Astrocyte (in vitro differentiated cells and primary cell): ENCODE data around the gene HDAC5. TPM values are rescaled to one million over a fixed set of nuclear protein-coding genes. Genes with fewer than 3 reads are reported as not detected.

Experiments
- DNase-seq: peaks from one replicate; pipeline ENCODE4 v3.0.0-alpha.2; 2010; ENCODE audit warnings: low read depth
- FAIRE-seq: peaks from 2 replicates; lab custom pipeline; 2011; peaks lifted over from hg19 to GRCh38; lab: Jason Lieb, UNC
- H2AFZ ChIP-seq: 2 replicates; pipeline ENCODE4 v1.6.0; 2012; ENCODE audit warnings: low read depth, low read length, inconsistent platforms
- H3K27ac ChIP-seq: 2 replicates; pipeline ENCODE4 v1.5.1; 2011; ENCODE audit warnings: low read depth, low read length, inconsistent platforms
- H3K27me3 ChIP-seq: 2 replicates; pipeline ENCODE4 v1.6.0; 2011; ENCODE audit warnings: low read length, inconsistent platforms; ENCODE audit not compliant: insufficient read depth
- H3K36me3 ChIP-seq: 2 replicates; pipeline ENCODE4 v1.5.1; 2011; ENCODE audit warnings: low read length, inconsistent platforms; ENCODE audit not compliant: insufficient read depth
- H3K4me1 ChIP-seq: 2 replicates; pipeline ENCODE4 v1.5.1; 2011; ENCODE audit warnings: low read length, inconsistent platforms; ENCODE audit not compliant: insufficient read depth
- H3K4me2 ChIP-seq: 2 replicates; pipeline ENCODE4 v1.6.0; 2012; ENCODE audit warnings: low read length, inconsistent platforms
- H3K4me3 ChIP-seq: 2 replicates; pipeline ENCODE4 v1.5.1; 2011; ENCODE audit warnings: low read depth, mild to moderate bottlenecking, low read length, inconsistent platforms; ENCODE audit not compliant: insufficient read depth
- H3K79me2 ChIP-seq: 2 replicates; pipeline ENCODE4 v1.6.0; 2012; ENCODE audit warnings: mild to moderate bottlenecking, low read length, inconsistent platforms; ENCODE audit not compliant: insufficient read depth
- H3K9ac ChIP-seq: 2 replicates; pipeline ENCODE4 v1.6.0; 2012; ENCODE audit warnings: mild to moderate bottlenecking, low read length, inconsistent platforms
- H3K9me3 ChIP-seq: 2 replicates; pipeline ENCODE4 v1.5.1; 2012; ENCODE audit warnings: low read depth, mild to moderate bottlenecking, low read length, inconsistent platforms; ENCODE audit not compliant: insufficient read depth
- H4K20me1 ChIP-seq: 2 replicates; pipeline ENCODE4 v1.6.0; 2012; ENCODE audit warnings: low read length, inconsistent platforms; ENCODE audit not compliant: insufficient read depth
- H3K27ac Mint-ChIP-seq: one replicate; pipeline ENCODE4 v1.8.0; 2021; ENCODE audit warnings: mild to moderate bottlenecking, mixed read lengths; ENCODE audit not compliant: unreplicated experiment
- H3K27me3 Mint-ChIP-seq: one replicate; pipeline ENCODE4 v1.8.0; 2021; ENCODE audit warnings: low read depth, mixed read lengths; ENCODE audit not compliant: unreplicated experiment
- H3K36me3 Mint-ChIP-seq: one replicate; pipeline ENCODE4 v1.8.0; 2021; ENCODE audit warnings: low read depth, mixed read lengths; ENCODE audit not compliant: unreplicated experiment
- H3K4me1 Mint-ChIP-seq: one replicate; pipeline ENCODE4 v1.8.0; 2021; ENCODE audit warnings: low read depth, mixed read lengths; ENCODE audit not compliant: unreplicated experiment
- H3K4me3 Mint-ChIP-seq: one replicate; pipeline ENCODE4 v1.8.0; 2021; ENCODE audit warnings: mild to moderate bottlenecking, moderate library complexity, mixed read lengths; ENCODE audit not compliant: unreplicated experiment
- H3K9me3 Mint-ChIP-seq: one replicate; pipeline ENCODE4 v1.8.0; 2021; ENCODE audit warnings: mild to moderate bottlenecking, mixed read lengths; ENCODE audit not compliant: unreplicated experiment
- EZH2 ChIP-seq: IDR thresholded peaks from 2 replicates; pipeline ENCODE4 v1.6.1; 2012; ENCODE audit warnings: mild to moderate bottlenecking, low read length, inconsistent platforms; ENCODE audit not compliant: insufficient read depth
- total RNA-seq: library from RNA; stranded (reverse); gene quantifications from 2 replicates; pipeline ENCODE4 v1.2.1, GENCODE V29; 2021
- TF ChIP-seq, protein P1 (sequence below): IDR thresholded peaks from 2 replicates; pipeline ENCODE4 v1.5.1; 2011; ENCODE audit warnings: low read depth, mild to moderate bottlenecking, inconsistent platforms, low read length, moderate library complexity; ENCODE audit not compliant: insufficient read depth

The HDAC5 gene
- total RNA-seq, 1 donor from 2014 or later = 18.7 TPM

- no peak for FAIRE-seq
- H3K9me3 ChIP-seq = no peaks in the 10 kb centered on the region
- Mint-ChIP-seq H3K4me1 (peaks cover 23% of the 10 kb centered on the region), H3K27ac (peak overlapping the region; percentile 98), H3K27me3 (no peaks in the 10 kb centered on the region), H3K4me3 (no peak overlapping the region), H3K9me3 (no peaks in the 10 kb centered on the region), H3K36me3 (no peaks in the 10 kb centered on the region)
- H3K9ac ChIP-seq = no peak overlapping the region
- no peak for TF ChIP-seq EZH2
- no peaks in the 10 kb centered on the region for H3K27me3 ChIP-seq
- H4K20me1 ChIP-seq = no peaks in the 10 kb centered on the region
- no peak overlapping the region for H3K4me2 ChIP-seq
- H3K4me1 ChIP-seq = peaks cover 27% of the 10 kb centered on the region
- no peaks in the 10 kb centered on the region for H3K36me3 ChIP-seq
- H2AFZ ChIP-seq = no peak overlapping the region
- H3K27ac ChIP-seq = peak overlapping the region; percentile 93
- no peaks in the 10 kb centered on the region for H3K79me2 ChIP-seq
- no peak overlapping the region for H3K4me3 ChIP-seq
- DNase-seq = peak; percentile 58
Measured at GRCh38 chr17:44097110-44097958, 26.1 kb downstream of the HDAC5 start.

GRCh38 chr17:44095647-44096496, 27.6 kb downstream of the HDAC5 start:
- FAIRE-seq (no peak), DNase-seq (peak; percentile 86)
- Histone ChIP-seq H3K9me3 (no peaks in the 10 kb centered on the region), H3K27me3 (no peaks in the 10 kb centered on the region), H3K4me1 (peaks cover 20% of the 10 kb centered on the region), H2AFZ (peak overlapping the region; percentile 38), H3K4me2 (peak overlapping the region; percentile 79), H3K4me3 (peak overlapping the region; percentile 30), H3K9ac (peak overlapping the region; percentile 75), H3K27ac (peak overlapping the region; percentile 93), H4K20me1 (no peaks in the 10 kb centered on the region), H3K79me2 (no peaks in the 10 kb centered on the region), H3K36me3 (peaks cover 2% of the 10 kb centered on the region)
- Mint-ChIP-seq H3K4me1 (peaks cover 23% of the 10 kb centered on the region), H3K27me3 (no peaks in the 10 kb centered on the region), H3K27ac (peak overlapping the region; percentile 98), H3K9me3 (no peaks in the 10 kb centered on the region), H3K4me3 (peak overlapping the region; percentile 74), H3K36me3 (peaks cover 2% of the 10 kb centered on the region)
- TF ChIP-seq EZH2 = no peak
- TF ChIP-seq, protein P1, sequence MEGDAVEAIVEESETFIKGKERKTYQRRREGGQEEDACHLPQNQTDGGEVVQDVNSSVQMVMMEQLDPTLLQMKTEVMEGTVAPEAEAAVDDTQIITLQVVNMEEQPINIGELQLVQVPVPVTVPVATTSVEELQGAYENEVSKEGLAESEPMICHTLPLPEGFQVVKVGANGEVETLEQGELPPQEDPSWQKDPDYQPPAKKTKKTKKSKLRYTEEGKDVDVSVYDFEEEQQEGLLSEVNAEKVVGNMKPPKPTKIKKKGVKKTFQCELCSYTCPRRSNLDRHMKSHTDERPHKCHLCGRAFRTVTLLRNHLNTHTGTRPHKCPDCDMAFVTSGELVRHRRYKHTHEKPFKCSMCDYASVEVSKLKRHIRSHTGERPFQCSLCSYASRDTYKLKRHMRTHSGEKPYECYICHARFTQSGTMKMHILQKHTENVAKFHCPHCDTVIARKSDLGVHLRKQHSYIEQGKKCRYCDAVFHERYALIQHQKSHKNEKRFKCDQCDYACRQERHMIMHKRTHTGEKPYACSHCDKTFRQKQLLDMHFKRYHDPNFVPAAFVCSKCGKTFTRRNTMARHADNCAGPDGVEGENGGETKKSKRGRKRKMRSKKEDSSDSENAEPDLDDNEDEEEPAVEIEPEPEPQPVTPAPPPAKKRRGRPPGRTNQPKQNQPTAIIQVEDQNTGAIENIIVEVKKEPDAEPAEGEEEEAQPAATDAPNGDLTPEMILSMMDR = no peak

DNA sequence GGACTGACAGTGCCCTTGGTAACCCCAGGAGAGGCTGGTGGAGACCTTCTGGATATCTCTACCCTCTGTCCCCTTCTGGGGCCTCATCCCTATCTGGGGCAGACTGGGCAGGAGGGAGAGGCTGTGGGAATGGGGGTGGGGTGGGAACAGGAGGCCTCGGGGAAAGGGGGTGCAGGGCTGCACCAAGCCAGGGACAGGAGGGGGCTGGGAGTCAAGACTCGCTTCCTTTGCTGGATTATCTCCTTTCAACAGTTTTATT, 28.1 kb downstream of the HDAC5 start:
- H3K4me1 ChIP-seq = peaks cover 20% of the 10 kb centered on the region
- TF ChIP-seq EZH2 = no peak
- TF ChIP-seq, protein P1 = no peak
- H3K79me2 ChIP-seq = no peaks in the 10 kb centered on the region
- Mint-ChIP-seq H3K9me3 (no peaks in the 10 kb centered on the region), H3K4me1 (peaks cover 23% of the 10 kb centered on the region), H3K4me3 (peak overlapping the region; percentile 74), H3K27me3 (no peaks in the 10 kb centered on the region), H3K27ac (peak overlapping the region; percentile 98), H3K36me3 (peaks cover 2% of the 10 kb centered on the region)
- H3K27me3 ChIP-seq = no peaks in the 10 kb centered on the region
- peak overlapping the region; percentile 79 for H3K4me2 ChIP-seq
- no peaks in the 10 kb centered on the region for H4K20me1 ChIP-seq
- FAIRE-seq (no peak), DNase-seq (no peak)
- peak overlapping the region; percentile 93 for H3K27ac ChIP-seq
- no peak overlapping the region for H2AFZ ChIP-seq
- H3K36me3 ChIP-seq = peaks cover 3% of the 10 kb centered on the region
- peak overlapping the region; percentile 75 for H3K9ac ChIP-seq
- H3K4me3 ChIP-seq = no peak overlapping the region
- no peaks in the 10 kb centered on the region for H3K9me3 ChIP-seq
